ENCODE measurements around the gene PDLIM7.
A peak's percentile ranks its signal among the peaks of the same experiment; 100 is the strongest.

PDLIM7 gene

GRCh38 chr5:177491429-177491945 is 5.9 kb downstream of the PDLIM7 start:
- TF ChIP-seq EZH2 (IDR thresholded peaks at IDR 0.05; ENCODE audit: borderline replicate concordance, low read length) (no peak), CTCF (IDR thresholded peaks at IDR 0.05; ENCODE audit: low read length) (peak; percentile 99)
- peaks cover 14% of the 10 kb centered on the region for H3K36me3 ChIP-seq (ENCODE audit: insufficient read depth, low read length)
- no peaks in the 10 kb centered on the region for H3K79me2 ChIP-seq (ENCODE audit: insufficient read depth, low read length)

GRCh38 chr5:177490992-177491391 is 6.4 kb downstream of the PDLIM7 start:
- peak overlapping the region; percentile 14; the same call in 1 of the 2 replicates for H3K4me2 ChIP-seq (ENCODE audit: low read length)
- H3K36me3 ChIP-seq (ENCODE audit: insufficient read depth, low read length): peaks cover 14% of the 10 kb centered on the region
- no peaks in the 10 kb centered on the region for H3K9me2 ChIP-seq (ENCODE audit: low read depth, low read length)
- no peak overlapping the region for H2AFZ ChIP-seq (ENCODE audit: low read length)
- H3F3A ChIP-seq (ENCODE audit: insufficient read depth, low read length): no peaks in the 10 kb centered on the region
- no peaks in the 10 kb centered on the region for H3K79me2 ChIP-seq (ENCODE audit: insufficient read depth, low read length)
- H3K4me1 ChIP-seq (ENCODE audit: insufficient read depth, low read length, severe bottlenecking): peaks cover 49% of the 10 kb centered on the region
- no peaks in the 10 kb centered on the region for H3K27me3 ChIP-seq (ENCODE audit: insufficient read depth, low read length)
- H3K9me3 ChIP-seq (ENCODE audit: low read length): no peaks in the 10 kb centered on the region
- H3K4me3 ChIP-seq (ENCODE audit: low read depth, low read length, poor library complexity, severe bottlenecking): no peak overlapping the region
- TF ChIP-seq CTCF (IDR thresholded peaks at IDR 0.05; ENCODE audit: low read length) (no peak), EZH2 (IDR thresholded peaks at IDR 0.05; ENCODE audit: borderline replicate concordance, low read length) (no peak)
- H3K27ac ChIP-seq (ENCODE audit: low read depth, low read length, poor library complexity, severe bottlenecking): peak overlapping the region; percentile 72
- no peaks in the 10 kb centered on the region for H4K20me1 ChIP-seq (ENCODE audit: insufficient read depth, low read length)
- H3K9ac ChIP-seq (ENCODE audit: low read length): no peak overlapping the region; the same call in 1 of the 2 replicates

More at GRCh38 chr5:177491429-177491945, 5.9 kb downstream of the PDLIM7 start:
- H3K4me2 ChIP-seq (ENCODE audit: low read length): peak overlapping the region; percentile 14; the same call in 1 of the 2 replicates
- H3K27ac ChIP-seq (ENCODE audit: low read depth, low read length, poor library complexity, severe bottlenecking): peak overlapping the region; percentile 72
- no peaks in the 10 kb centered on the region for H3K27me3 ChIP-seq (ENCODE audit: insufficient read depth, low read length)
- H4K20me1 ChIP-seq (ENCODE audit: insufficient read depth, low read length): no peaks in the 10 kb centered on the region
- H3F3A ChIP-seq (ENCODE audit: insufficient read depth, low read length): no peaks in the 10 kb centered on the region
- H3K4me1 ChIP-seq (ENCODE audit: insufficient read depth, low read length, severe bottlenecking): peaks cover 54% of the 10 kb centered on the region
- H3K9me3 ChIP-seq (ENCODE audit: low read length): no peaks in the 10 kb centered on the region
- no peak overlapping the region for H3K4me3 ChIP-seq (ENCODE audit: low read depth, low read length, poor library complexity, severe bottlenecking)
- no peaks in the 10 kb centered on the region for H3K9me2 ChIP-seq (ENCODE audit: low read depth, low read length)
- H2AFZ ChIP-seq (ENCODE audit: low read length): no peak overlapping the region
- H3K9ac ChIP-seq (ENCODE audit: low read length): no peak overlapping the region

GRCh38 chr5:177490311-177490991 is 7.0 kb downstream of the PDLIM7 start:
- Histone ChIP-seq H2AFZ (ENCODE audit: low read length) (no peak overlapping the region), H3K9me3 (ENCODE audit: low read length) (no peaks in the 10 kb centered on the region), H3K27ac (ENCODE audit: low read depth, low read length, poor library complexity, severe bottlenecking) (peak overlapping the region; percentile 72), H3K36me3 (ENCODE audit: insufficient read depth, low read length) (peaks cover 14% of the 10 kb centered on the region), H3K4me2 (ENCODE audit: low read length) (peak overlapping the region; percentile 55; the same call in 1 of the 2 replicates), H4K20me1 (ENCODE audit: insufficient read depth, low read length) (no peaks in the 10 kb centered on the region), H3F3A (ENCODE audit: insufficient read depth, low read length) (no peaks in the 10 kb centered on the region), H3K9ac (ENCODE audit: low read length) (peak overlapping the region; percentile 7; the same call in 1 of the 2 replicates), H3K27me3 (ENCODE audit: insufficient read depth, low read length) (no peaks in the 10 kb centered on the region), H3K9me2 (ENCODE audit: low read depth, low read length) (no peaks in the 10 kb centered on the region), H3K4me1 (ENCODE audit: insufficient read depth, low read length, severe bottlenecking) (peaks cover 44% of the 10 kb centered on the region), H3K79me2 (ENCODE audit: insufficient read depth, low read length) (no peaks in the 10 kb centered on the region), H3K4me3 (ENCODE audit: low read depth, low read length, poor library complexity, severe bottlenecking) (peak overlapping the region; percentile 33)
- TF ChIP-seq CTCF (IDR thresholded peaks at IDR 0.05; ENCODE audit: low read length): no peak
- no peak for TF ChIP-seq EZH2 (IDR thresholded peaks at IDR 0.05; ENCODE audit: borderline replicate concordance, low read length)

All from OCI-LY1 (cell line).